PFSK-1 (cell line): ENCODE data around the gene CCDC127.

Experiments
- POLR2AphosphoS5 ChIP-seq: IDR thresholded peaks from 2 replicates; pipeline ENCODE4 v1.6.1; 2012; ENCODE audit warnings: low read depth, mild to moderate bottlenecking, control low read depth, low read length, moderate library complexity
- SIN3A ChIP-seq: IDR thresholded peaks from 2 replicates; pipeline ENCODE4 v1.6.1; 2012; ENCODE audit warnings: mild to moderate bottlenecking, low read length, moderate library complexity, borderline replicate concordance; ENCODE audit not compliant: insufficient read depth
- TAF1 ChIP-seq: IDR thresholded peaks from 2 replicates; pipeline ENCODE4 v1.6.1; 2012; ENCODE audit warnings: low read length, control low read depth, borderline replicate concordance; ENCODE audit not compliant: insufficient read depth
- TF ChIP-seq, protein P1 (sequence below), 2 experiments: IDR thresholded peaks; 2 replicates each; pipeline versions ENCODE4 v1.6.1 to v1.8.0; 2011 to 2012; ENCODE audit warnings: low read depth in 2 of 2, low read length in 2 of 2, control low read depth in 1 of 2, inconsistent platforms in 1 of 2, mild to moderate bottlenecking in 1 of 2, moderate library complexity in 1 of 2; ENCODE audit not compliant: insufficient read depth in 1 of 2

DNA sequence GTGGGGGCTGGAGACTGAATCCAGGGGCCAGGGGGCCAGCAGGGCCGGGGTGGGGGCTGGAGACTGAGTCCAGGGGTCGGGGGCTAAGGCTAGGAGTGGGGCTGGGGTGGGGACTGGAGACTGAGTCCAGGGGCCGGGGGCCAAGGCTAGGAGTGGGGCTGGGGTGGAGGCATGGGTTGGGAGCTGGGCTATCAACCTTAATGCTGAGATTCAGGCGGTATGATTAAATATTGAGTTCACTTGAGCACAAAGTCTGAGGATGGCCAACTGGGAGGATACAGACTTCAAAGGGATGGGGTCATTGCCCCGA is 43.7 kb downstream of the CCDC127 start:
- TF ChIP-seq POLR2AphosphoS5 (no peak), TAF1 (no peak), SIN3A (no peak)
- TF ChIP-seq, protein P1, sequence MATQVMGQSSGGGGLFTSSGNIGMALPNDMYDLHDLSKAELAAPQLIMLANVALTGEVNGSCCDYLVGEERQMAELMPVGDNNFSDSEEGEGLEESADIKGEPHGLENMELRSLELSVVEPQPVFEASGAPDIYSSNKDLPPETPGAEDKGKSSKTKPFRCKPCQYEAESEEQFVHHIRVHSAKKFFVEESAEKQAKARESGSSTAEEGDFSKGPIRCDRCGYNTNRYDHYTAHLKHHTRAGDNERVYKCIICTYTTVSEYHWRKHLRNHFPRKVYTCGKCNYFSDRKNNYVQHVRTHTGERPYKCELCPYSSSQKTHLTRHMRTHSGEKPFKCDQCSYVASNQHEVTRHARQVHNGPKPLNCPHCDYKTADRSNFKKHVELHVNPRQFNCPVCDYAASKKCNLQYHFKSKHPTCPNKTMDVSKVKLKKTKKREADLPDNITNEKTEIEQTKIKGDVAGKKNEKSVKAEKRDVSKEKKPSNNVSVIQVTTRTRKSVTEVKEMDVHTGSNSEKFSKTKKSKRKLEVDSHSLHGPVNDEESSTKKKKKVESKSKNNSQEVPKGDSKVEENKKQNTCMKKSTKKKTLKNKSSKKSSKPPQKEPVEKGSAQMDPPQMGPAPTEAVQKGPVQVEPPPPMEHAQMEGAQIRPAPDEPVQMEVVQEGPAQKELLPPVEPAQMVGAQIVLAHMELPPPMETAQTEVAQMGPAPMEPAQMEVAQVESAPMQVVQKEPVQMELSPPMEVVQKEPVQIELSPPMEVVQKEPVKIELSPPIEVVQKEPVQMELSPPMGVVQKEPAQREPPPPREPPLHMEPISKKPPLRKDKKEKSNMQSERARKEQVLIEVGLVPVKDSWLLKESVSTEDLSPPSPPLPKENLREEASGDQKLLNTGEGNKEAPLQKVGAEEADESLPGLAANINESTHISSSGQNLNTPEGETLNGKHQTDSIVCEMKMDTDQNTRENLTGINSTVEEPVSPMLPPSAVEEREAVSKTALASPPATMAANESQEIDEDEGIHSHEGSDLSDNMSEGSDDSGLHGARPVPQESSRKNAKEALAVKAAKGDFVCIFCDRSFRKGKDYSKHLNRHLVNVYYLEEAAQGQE (IDR thresholded peaks at IDR 0.05; ENCODE audit: insufficient read depth in 1 of 2, low read depth in 2 of 2, low read length in 2 of 2): no peak
